GM21619 (cell line): Measurements from ENCODE around the gene OR4A15.

Experiments
- ATAC-seq: cut with Tn5 transposase; IDR thresholded peaks from one replicate; pipeline ENCODE4 v1.9.1; 2021; ENCODE audit not compliant: unreplicated experiment

OR4A15 gene

DNA sequence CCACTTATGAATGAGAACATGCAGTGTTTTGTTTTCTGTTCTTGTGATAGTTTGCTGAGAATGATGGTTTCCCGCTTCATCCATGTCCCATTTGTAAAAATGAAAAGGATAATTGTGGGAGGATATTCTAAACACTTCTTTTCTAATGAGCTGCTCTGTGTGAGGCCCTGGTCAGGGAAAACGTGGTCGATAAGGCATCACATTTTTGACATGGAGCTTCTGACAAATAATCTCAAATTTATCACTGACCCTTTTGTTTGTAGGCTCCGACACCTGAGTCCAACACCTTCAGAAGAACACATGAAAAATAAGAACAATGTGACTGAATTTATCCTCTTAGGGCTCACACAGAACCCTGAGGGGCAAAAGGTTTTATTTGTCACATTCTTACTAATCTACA is at the start of gene OR4A15:
OR4A15 (plus strand) TSS at position 301 of the 400 bp plus-strand sequence; CDS start at position 301, 0 bp downstream.
- ATAC-seq, result no peak

DNA sequence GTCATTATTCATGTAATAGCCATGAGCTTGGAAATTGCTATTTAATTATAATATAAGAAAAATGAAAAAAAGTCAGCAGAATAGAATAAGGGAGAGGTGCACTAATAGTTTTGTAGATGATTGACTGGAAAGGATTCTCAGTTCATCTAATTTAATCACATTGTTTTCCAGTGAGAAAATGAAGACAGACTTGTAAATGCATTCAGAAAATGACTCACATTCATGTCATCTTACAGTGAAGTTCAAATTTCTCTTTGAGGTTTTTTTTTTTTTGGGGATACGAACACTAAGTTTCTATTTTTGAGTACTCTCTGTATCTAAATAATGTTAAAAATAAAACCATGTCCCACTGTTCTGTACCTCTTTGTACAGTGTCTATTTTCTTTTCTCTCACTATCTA is 43.3 kb upstream of the OR4A15 start:
- ATAC-seq, result no peak

DNA sequence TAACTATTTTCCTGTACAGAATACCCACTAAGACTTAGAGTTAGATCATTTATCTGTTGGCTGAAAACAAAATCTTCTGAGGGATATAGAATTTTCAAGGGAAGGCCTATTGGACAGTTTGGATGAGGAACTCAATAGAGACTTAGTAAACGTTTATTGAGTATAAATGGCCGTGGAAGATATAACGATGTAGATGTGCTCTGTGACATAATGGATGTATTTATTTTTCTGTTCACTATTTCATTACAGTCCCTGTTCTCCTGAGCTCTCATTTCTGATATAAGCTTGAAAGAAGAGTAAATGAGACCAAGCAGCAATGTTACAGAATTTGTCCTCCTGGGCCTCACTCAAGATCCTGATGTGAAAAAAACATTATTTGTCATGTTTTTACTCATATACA is 24.9 kb upstream of the OR4A15 start, which contains the start of gene OR4A16:
OR4A16 (plus strand) TSS at position 301 of the 400 bp plus-strand sequence; CDS start at position 301, 0 bp downstream.
- no peak for ATAC-seq

DNA sequence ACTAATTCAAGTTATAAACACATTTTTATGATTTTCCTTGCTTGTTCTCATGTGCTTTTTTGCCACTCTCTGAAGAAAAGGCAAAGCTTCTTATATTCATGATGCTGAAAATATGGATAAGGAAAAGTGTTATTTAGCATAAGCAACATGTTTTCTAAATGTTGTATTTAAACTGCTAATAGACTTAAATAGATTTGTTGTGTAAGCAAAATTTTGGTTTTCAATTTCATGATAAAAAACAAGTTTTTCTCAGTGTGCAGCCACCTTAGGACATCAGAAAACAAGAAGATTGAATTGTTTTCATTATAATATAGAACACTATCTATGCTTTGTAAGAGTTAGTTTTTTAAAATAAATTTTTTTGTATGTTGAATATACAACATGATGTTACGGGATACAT is 22.5 kb upstream of the OR4A15 start:
- ATAC-seq, result no peak

DNA sequence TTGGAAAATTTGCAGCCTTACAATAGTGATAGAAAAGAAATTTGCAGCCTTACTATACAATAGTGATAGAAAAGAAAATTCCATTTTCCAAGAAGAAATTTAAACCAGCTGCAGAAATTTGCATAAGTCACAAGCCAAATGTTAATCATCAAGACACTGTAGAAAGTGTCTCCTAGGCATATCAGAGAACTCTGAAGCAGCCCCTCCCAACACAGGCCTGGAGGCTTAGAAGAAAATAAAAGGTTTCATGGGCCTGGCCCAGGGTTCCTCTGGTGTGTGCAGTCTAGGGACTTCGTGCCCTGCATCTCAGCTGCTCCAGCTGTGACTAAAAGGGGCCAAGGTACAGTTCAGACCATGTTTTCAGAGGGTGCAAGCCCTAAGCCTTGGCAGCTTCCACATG is 18.7 kb upstream of the OR4A15 start:
- ATAC-seq, result no peak

DNA sequence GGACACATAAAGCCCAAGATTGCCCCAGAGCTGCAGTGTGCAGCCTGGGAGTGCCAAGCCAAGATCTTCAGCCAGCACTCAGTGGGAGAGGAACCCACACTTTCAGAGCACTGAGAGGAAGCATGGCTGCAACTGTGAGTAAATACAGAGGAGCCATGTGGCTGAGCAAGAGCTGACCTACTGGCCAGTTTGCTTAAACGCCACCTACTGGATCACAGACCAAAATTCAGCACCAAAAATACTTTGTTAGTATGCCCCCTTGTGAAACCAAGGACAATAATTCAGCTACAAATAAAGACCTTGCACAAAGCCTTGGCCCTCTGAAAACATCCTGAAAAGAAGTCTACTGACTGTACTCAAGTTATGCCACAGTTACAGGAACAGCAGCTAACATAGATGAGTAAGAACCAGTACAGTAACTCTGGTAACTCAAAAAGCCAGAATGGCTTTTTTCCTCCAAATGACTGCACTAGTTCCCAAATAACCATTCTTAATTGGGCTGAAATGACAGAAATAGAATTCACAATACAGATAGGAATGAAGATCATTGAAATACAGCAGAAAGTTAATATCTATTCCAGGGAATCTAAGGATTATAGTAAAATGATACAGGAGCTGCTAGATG is 10.1 kb upstream of the OR4A15 start:
- ATAC-seq, result no peak

DNA sequence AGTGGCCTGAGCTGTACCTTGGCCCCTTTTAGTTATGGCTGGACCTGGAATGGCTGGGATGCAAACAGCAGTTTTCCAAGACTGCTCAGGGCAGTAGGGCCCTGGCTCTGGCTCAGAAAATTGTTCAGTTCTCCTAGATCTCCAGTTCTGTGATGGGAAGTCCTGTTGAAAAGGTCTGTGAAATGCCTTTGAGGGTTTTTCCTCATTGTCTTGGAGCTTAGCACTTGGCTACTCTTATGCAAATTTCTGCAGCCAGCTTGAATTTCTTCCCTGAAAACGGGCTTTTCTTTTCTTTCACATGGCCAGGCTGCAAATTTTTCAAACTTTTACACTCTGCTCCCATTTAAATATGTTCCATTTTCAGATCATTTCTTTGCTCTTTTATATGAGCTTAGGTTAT is 33.2 kb downstream of the OR4A15 start:
- no peak for ATAC-seq
